ENCODE results near the gene EMC10. TPM values are rescaled to one million over a fixed set of nuclear protein-coding genes. Genes with fewer than 3 reads are reported as not detected.
"Not testable (repeated sequence)": the region's sequence is repeated elsewhere in the genome, so short reads cannot be mapped to it uniquely, and the experiment has no call there.

EMC10 gene
- total RNA-seq, 1 experiment from 2014 or later: 135 TPM

GRCh38 chr19:50450369-50451222 is 25.7 kb upstream of the EMC10 start:
- DNase-seq (ENCODE audit: low read depth): no peak

- DNase-seq (ENCODE audit: low read depth): no peak
Measured at GRCh38 chr19:50451223-50451534, 25.1 kb upstream of the EMC10 start.

GRCh38 chr19:50453243-50453642 is 23.1 kb upstream of the EMC10 start:
- no peak for DNase-seq (ENCODE audit: low read depth)

- no peak for DNase-seq (ENCODE audit: low read depth)
Measured at GRCh38 chr19:50455992-50456391, 20.3 kb upstream of the EMC10 start.

- no peak for DNase-seq (ENCODE audit: low read depth)
Measured at GRCh38 chr19:50457300-50457699, 19.0 kb upstream of the EMC10 start.

- DNase-seq (ENCODE audit: low read depth): peak; percentile 25
Measured at GRCh38 chr19:50458396-50459066, 17.8 kb upstream of the EMC10 start.

GRCh38 chr19:50459067-50459456 is 17.2 kb upstream of the EMC10 start:
- DNase-seq (ENCODE audit: low read depth): no peak

GRCh38 chr19:50459638-50460037 is 16.7 kb upstream of the EMC10 start:
- DNase-seq (ENCODE audit: low read depth): no peak

GRCh38 chr19:50460161-50460765 is 16.0 kb upstream of the EMC10 start:
- DNase-seq (ENCODE audit: low read depth): peak; percentile 70

GRCh38 chr19:50461066-50461875 is 15.0 kb upstream of the EMC10 start:
- DNase-seq (ENCODE audit: low read depth): peak; percentile 80

- no peak for DNase-seq (ENCODE audit: low read depth)
Measured at GRCh38 chr19:50462970-50463369, 13.3 kb upstream of the EMC10 start.

GRCh38 chr19:50464348-50464747 is 12.0 kb upstream of the EMC10 start:
- DNase-seq (ENCODE audit: low read depth): no peak

GRCh38 chr19:50465000-50465399 is 11.3 kb upstream of the EMC10 start:
- DNase-seq (ENCODE audit: low read depth): no peak

- no peak for DNase-seq (ENCODE audit: low read depth)
Measured at GRCh38 chr19:50465986-50466705, 10.2 kb upstream of the EMC10 start.

- DNase-seq (ENCODE audit: low read depth): no peak
Measured at GRCh38 chr19:50466706-50467039, 9.6 kb upstream of the EMC10 start.

GRCh38 chr19:50467566-50467965 is 8.7 kb upstream of the EMC10 start:
- DNase-seq (ENCODE audit: low read depth): no peak

- DNase-seq (ENCODE audit: low read depth): no peak
Measured at GRCh38 chr19:50468818-50469217, 7.5 kb upstream of the EMC10 start.

GRCh38 chr19:50473336-50473735 is 3.0 kb upstream of the EMC10 start:
- DNase-seq (ENCODE audit: low read depth): not testable (repeated sequence)

GRCh38 chr19:50475101-50475568 is 1.2 kb upstream of the EMC10 start:
- DNase-seq (ENCODE audit: low read depth): no peak

GRCh38 chr19:50475736-50476223 is 527 bp upstream of the EMC10 start:
- no peak for DNase-seq (ENCODE audit: low read depth)

GRCh38 chr19:50476907-50477238 is 566 bp downstream of the EMC10 start:
- DNase-seq (ENCODE audit: low read depth): no peak

All from Daoy (cell line).